A673 (cell line): Measurements from ENCODE around the gene RNF19B. TPM values are rescaled to one million over a fixed set of nuclear protein-coding genes. Genes with fewer than 3 reads are reported as not detected.
A peak's percentile ranks its signal among the peaks of the same experiment; 100 is the strongest.

Source experiments
- BruUV-seq: library from RNA; stranded (reverse); fragments of 400-500 nt; replicated peaks from 2 replicates; lab custom pipeline; 2021; lab: Mats Ljungman, UMichigan
- CTCF ChIA-PET: fragments of 300-600 bp; sonication (Branson Sonifier 250); formaldehyde crosslinking; loops from one replicate; lab custom pipeline; 2022; ENCODE audit warnings: antibody characterized with exemption; lab: Charles Lee
- POLR2A ChIA-PET: fragments of 300-600 bp; sonication (Branson Sonifier 250); formaldehyde crosslinking; loops from one replicate; lab custom pipeline; 2022; ENCODE audit warnings: antibody characterized with exemption; ENCODE audit not compliant: low non-redundant PET; lab: Charles Lee
- DNase-seq: peaks from one replicate; pipeline ENCODE4 v3.0.0-alpha.2; 2015; ENCODE audit warnings: low spot score
- H3K27ac ChIP-seq: fragments of 200-600 bp; sonication (generic); 2 replicates; pipeline ENCODE4 v1.5.1; 2016; ENCODE audit warnings: mixed run types, low read depth, mild to moderate bottlenecking, mixed read lengths, antibody characterized with exemption, low read length; ENCODE audit not compliant: poor library complexity, severe bottlenecking
- H3K27me3 ChIP-seq: fragments of 200-600 bp; sonication (generic); replicated peaks from 2 replicates; pipeline ENCODE4 v1.6.1; 2017; ENCODE audit warnings: mixed run types, low read depth, mild to moderate bottlenecking, mixed read lengths, antibody characterized with exemption, low read length; ENCODE audit not compliant: insufficient read depth, poor library complexity
- H3K36me3 ChIP-seq: fragments of 200-600 bp; sonication (generic); 2 replicates; pipeline ENCODE4 v1.6.1; 2016; ENCODE audit warnings: mixed run types, mild to moderate bottlenecking, mixed read lengths, antibody characterized with exemption, low read length; ENCODE audit not compliant: insufficient read depth, poor library complexity, severe bottlenecking
- H3K4me1 ChIP-seq: fragments of 200-600 bp; sonication (generic); 2 replicates; pipeline ENCODE4 v1.6.1; 2017; ENCODE audit warnings: mixed run types, mild to moderate bottlenecking, mixed read lengths, antibody characterized with exemption, low read length; ENCODE audit not compliant: insufficient read depth, poor library complexity, severe bottlenecking
- H3K4me3 ChIP-seq: fragments of 200-600 bp; sonication (generic); 2 replicates; pipeline ENCODE4 v1.5.1; 2016; ENCODE audit warnings: low read depth, mixed run types, mild to moderate bottlenecking, mixed read lengths, low read length; ENCODE audit not compliant: poor library complexity, severe bottlenecking
- H3K9me3 ChIP-seq: fragments of 200-600 bp; sonication (generic); 2 replicates; pipeline ENCODE4 v1.6.1; 2016; ENCODE audit warnings: mixed run types, low read depth, mild to moderate bottlenecking, mixed read lengths, antibody characterized with exemption, low read length; ENCODE audit not compliant: poor library complexity, severe bottlenecking
- EZH2 ChIP-seq: fragments of 200-600 bp; sonication (generic); IDR thresholded peaks from 2 replicates; pipeline ENCODE4 v1.6.1; 2017; ENCODE audit warnings: borderline replicate concordance, low read depth, mild to moderate bottlenecking, mixed read lengths, antibody characterized with exemption, low read length; ENCODE audit not compliant: poor library complexity, severe bottlenecking
- intact Hi-C: fragments of 100-400 bp; cut with micrococcal nuclease; formaldehyde crosslinking; loops from one replicate; pipeline ENCODE4 v1.10.0; 2022; ENCODE audit not compliant: unreplicated experiment
- total RNA-seq: library from RNA; stranded (reverse); gene quantifications from 2 replicates; pipeline ENCODE4 v1.2.3, GENCODE V29; 2021
- TF ChIP-seq, protein P1 (sequence below): fragments of 300-800, 200-600 bp; sonication (generic); conservative IDR thresholded peaks from 2 replicates; pipeline ENCODE4 v1.5.1; 2017; ENCODE audit warnings: low read depth, mild to moderate bottlenecking, antibody characterized with exemption, low read length, moderate library complexity, mixed read lengths

The RNF19B gene
- total RNA-seq, 1 experiment from 2014 or later, result 14.3 TPM

- no peak overlapping the region for H3K4me3 ChIP-seq
- no peaks in the 10 kb centered on the region for H3K9me3 ChIP-seq
- POLR2A ChIA-PET, result no interaction called here
- peak; percentile 41 for DNase-seq
- intact Hi-C loops, result no loop called here
- BruUV-seq, result no TSS peak
- no peaks in the 10 kb centered on the region for H3K36me3 ChIP-seq
- H3K27me3 ChIP-seq, result no peaks in the 10 kb centered on the region
- TF ChIP-seq, protein P1, sequence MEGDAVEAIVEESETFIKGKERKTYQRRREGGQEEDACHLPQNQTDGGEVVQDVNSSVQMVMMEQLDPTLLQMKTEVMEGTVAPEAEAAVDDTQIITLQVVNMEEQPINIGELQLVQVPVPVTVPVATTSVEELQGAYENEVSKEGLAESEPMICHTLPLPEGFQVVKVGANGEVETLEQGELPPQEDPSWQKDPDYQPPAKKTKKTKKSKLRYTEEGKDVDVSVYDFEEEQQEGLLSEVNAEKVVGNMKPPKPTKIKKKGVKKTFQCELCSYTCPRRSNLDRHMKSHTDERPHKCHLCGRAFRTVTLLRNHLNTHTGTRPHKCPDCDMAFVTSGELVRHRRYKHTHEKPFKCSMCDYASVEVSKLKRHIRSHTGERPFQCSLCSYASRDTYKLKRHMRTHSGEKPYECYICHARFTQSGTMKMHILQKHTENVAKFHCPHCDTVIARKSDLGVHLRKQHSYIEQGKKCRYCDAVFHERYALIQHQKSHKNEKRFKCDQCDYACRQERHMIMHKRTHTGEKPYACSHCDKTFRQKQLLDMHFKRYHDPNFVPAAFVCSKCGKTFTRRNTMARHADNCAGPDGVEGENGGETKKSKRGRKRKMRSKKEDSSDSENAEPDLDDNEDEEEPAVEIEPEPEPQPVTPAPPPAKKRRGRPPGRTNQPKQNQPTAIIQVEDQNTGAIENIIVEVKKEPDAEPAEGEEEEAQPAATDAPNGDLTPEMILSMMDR, result no peak
- no peak for TF ChIP-seq EZH2
- CTCF ChIA-PET, result interaction anchor here (0.6 kb wide), 2 partner anchors 27 to 399 kb away, joined by 7 to 9 read pairs; no protein-coding TSS in a partner anchor
- no peak overlapping the region for H3K27ac ChIP-seq
- H3K4me1 ChIP-seq, result no peaks in the 10 kb centered on the region
Measured at GRCh38 chr1:32919811-32920733, 44.5 kb downstream of the RNF19B start.

DNA sequence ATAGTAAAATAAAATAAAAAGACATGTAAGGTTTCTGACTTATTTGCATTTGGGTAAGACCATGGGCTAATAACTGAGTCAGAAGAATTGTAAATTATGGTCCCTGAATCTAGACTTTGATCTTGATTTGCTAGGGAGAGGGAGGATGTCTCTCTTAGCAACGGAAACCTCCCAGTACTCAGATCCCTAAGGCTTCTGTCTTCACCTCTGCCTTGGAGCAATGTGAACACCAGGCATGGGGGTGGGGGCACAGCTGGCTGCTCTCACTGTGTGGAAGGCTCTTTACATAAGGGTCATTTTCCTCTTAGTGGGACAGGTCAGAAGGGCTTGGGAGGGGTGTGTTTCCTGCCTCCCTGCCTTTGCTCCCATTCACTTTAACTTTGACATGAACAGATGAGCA is 46.4 kb downstream of the RNF19B start:
- BruUV-seq, result no TSS peak

GRCh38 chr1:32917521-32917920 is 47.1 kb downstream of the RNF19B start:
- no peak for DNase-seq
- Histone ChIP-seq H3K27ac (no peak overlapping the region), H3K27me3 (no peaks in the 10 kb centered on the region), H3K36me3 (no peaks in the 10 kb centered on the region), H3K4me3 (no peak overlapping the region), H3K4me1 (no peaks in the 10 kb centered on the region), H3K9me3 (no peaks in the 10 kb centered on the region)
- ChIA-PET POLR2A (no interaction called here), CTCF (no interaction called here)
- no TSS peak for BruUV-seq
- no peak for TF ChIP-seq EZH2
- TF ChIP-seq, protein P1, result no peak
- intact Hi-C loops, result no loop called here

More for the DNA sequence above, 46.4 kb downstream of the RNF19B start:
- TF ChIP-seq EZH2, result no peak
- TF ChIP-seq, protein P1, result no peak
- H3K9me3 ChIP-seq, result no peaks in the 10 kb centered on the region
- no peak overlapping the region for H3K4me3 ChIP-seq
- POLR2A ChIA-PET, result no interaction called here
- intact Hi-C loops, result no loop called here
- no peaks in the 10 kb centered on the region for H3K36me3 ChIP-seq
- CTCF ChIA-PET, result no interaction called here
- H3K27me3 ChIP-seq, result no peaks in the 10 kb centered on the region
- no peak for DNase-seq
- H3K27ac ChIP-seq, result no peak overlapping the region
- H3K4me1 ChIP-seq, result no peaks in the 10 kb centered on the region
